ENCODE results near the gene SEMA3G.
A peak's percentile ranks its signal among the peaks of the same experiment; 100 is the strongest.

The SEMA3G gene

GRCh38 chr3:52394751-52395502 lies 50.0 kb downstream of the SEMA3G start:
- no peak for DNase-seq

- DNase-seq = no peak
Observed at GRCh38 chr3:52393959-52394670, 50.8 kb downstream of the SEMA3G start.

GRCh38 chr3:52393131-52393807 lies 51.6 kb downstream of the SEMA3G start:
- DNase-seq = no peak

- DNase-seq = no peak
Observed at GRCh38 chr3:52392216-52392930, 52.5 kb downstream of the SEMA3G start.

GRCh38 chr3:52391096-52391495 lies 53.8 kb downstream of the SEMA3G start:
- no peak for DNase-seq

DNA sequence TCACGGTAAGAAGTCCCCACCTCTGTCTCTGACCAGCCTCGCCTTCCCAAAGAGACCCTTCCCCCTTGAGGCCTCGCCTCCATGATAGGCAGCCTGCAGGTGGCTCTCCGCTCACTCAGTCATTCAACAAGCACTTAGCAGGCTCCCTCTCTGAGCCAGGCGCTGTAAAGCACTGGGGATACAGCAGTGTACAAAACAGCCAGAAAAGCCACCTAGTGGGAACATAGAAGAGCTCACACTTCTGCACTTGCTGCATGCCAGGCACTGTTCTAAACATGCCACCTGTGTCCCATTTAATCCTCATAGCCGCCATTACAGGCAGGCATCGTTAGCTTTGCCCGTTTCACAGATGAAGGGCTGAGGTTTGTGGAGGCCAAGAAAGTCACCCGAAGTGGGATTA lies 56.0 kb downstream of the SEMA3G start:
- DNase-seq = no peak

DNA sequence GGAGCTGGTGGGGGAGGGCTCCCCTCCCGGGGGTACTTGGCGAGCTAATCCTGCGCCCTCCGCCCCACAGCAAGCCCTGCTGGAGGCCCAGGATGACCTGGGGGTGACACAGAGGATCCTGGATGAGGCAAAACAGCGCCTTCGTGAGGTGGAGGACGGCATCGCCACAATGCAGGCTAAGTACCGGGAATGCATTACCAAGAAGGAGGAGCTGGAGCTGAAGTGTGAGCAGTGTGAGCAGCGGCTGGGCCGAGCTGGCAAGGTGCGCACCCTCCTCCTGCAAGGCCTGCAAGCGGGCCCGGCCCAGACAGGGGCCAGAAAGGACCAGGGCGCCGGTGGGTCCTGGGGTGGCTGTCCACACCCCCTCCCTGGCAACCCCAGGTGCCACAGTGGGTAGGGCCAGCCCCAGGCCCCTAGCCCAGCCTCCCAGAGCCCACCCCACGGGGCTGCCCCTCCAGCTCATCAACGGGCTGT lies 56.5 kb downstream of the SEMA3G start:
- no peak for DNase-seq

GRCh38 chr3:52387481-52387880 lies 57.4 kb downstream of the SEMA3G start:
- no peak for DNase-seq

GRCh38 chr3:52385157-52385556 lies 59.7 kb downstream of the SEMA3G start:
- peak; percentile 34 for DNase-seq

GRCh38 chr3:52384019-52384761 lies 60.7 kb downstream of the SEMA3G start:
- DNase-seq = no peak

DNA sequence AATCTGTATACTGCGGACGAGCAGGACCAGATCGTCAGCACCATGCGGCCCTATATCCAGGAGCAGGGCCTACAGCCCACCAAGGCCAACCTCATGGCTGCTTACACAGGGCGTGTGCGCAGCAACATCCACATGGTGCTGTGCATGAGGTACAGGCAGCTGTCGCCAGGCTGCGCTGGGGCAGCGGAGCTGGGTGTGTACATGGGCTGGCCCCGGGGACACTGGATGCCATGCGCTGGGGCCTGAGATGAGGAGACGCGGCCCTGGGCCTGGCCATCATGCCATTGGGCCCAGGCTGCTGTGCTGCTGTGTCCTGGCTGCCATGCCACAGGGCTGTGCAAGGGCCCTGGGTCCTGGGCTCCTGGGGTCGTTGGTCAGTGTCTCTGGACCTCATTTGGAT lies 61.5 kb downstream of the SEMA3G start:
- no peak for DNase-seq
